ENCODE data around the gene KCNN3. TPM values are rescaled to one million over a fixed set of nuclear protein-coding genes. Genes with fewer than 3 reads are reported as not detected.

The KCNN3 gene
- total and polyA plus RNA-seq, 2 donors (not counting 1 experiment from before 2014, with no cell fraction given) = 0.17 to 0.82 TPM

DNA sequence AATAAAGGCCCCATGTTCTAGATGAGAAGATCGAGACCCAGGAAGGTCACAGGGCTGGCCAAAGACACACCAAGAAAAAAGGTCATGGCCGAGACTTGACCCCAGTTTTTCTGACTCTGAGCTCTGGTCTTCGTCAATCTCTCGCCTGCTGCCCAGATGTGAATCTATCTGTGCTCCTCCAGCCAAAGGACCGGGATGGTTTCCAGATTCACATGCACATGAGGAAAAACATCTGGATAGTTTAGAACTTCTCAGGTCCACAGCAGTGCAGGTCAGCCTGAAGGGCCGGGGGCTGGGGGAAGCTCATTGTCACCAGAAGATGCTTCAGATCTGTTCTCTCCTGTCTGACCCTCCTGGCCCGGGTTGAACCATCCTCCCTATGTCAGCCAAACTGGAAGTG is 49.0 kb downstream of the KCNN3 start:
- CTCF ChIA-PET = interaction anchor here (0.7 kb wide), 1 partner anchor 337 kb away, joined by 3 read pairs; no protein-coding TSS in a partner anchor
- POLR2A ChIA-PET = no interaction called here
- no peak for DNase-seq
- no peak for ATAC-seq (ENCODE audit: low read depth)
- H3K4me2 ChIP-seq (replicated peaks; ENCODE audit: low read depth, low read length, poor library complexity, severe bottlenecking) = no peak overlapping the region
- peaks cover 12% of the 10 kb centered on the region for H3K4me1 Mint-ChIP-seq
- H3K27ac ChIP-seq (ENCODE audit: low read length in 2 of 2) = no peak overlapping the region
- H4K20me1 ChIP-seq (ENCODE audit: control insufficient read depth, insufficient read depth, low read length, poor library complexity, severe bottlenecking) = no peaks in the 10 kb centered on the region
- H3K79me2 ChIP-seq (ENCODE audit: control insufficient read depth, insufficient read depth, low read length) = no peaks in the 10 kb centered on the region
- H3K4me3 ChIP-seq (ENCODE audit: control extremely low read depth in 1 of 5, extremely low read depth in 1 of 5, insufficient read depth in 1 of 5, low read depth in 2 of 5, low read length in 4 of 5) = no peak overlapping the region
- H3K36me3 ChIP-seq (replicated peaks in 1 of 2; ENCODE audit: control extremely low read depth in 1 of 2, control insufficient read depth in 1 of 2, extremely low read depth in 1 of 2, insufficient read depth in 2 of 2, low read length in 1 of 2) = no peaks in the 10 kb centered on the region
- H3K27me3 ChIP-seq (replicated peaks in 1 of 4; ENCODE audit: control extremely low read depth in 1 of 4, control insufficient read depth in 3 of 4, insufficient read depth in 4 of 4, low read length in 3 of 4) = no peaks in the 10 kb centered on the region
- H3K9me3 Mint-ChIP-seq (ENCODE audit: insufficient read depth) = no peaks in the 10 kb centered on the region
- TF ChIP-seq, protein P1, sequence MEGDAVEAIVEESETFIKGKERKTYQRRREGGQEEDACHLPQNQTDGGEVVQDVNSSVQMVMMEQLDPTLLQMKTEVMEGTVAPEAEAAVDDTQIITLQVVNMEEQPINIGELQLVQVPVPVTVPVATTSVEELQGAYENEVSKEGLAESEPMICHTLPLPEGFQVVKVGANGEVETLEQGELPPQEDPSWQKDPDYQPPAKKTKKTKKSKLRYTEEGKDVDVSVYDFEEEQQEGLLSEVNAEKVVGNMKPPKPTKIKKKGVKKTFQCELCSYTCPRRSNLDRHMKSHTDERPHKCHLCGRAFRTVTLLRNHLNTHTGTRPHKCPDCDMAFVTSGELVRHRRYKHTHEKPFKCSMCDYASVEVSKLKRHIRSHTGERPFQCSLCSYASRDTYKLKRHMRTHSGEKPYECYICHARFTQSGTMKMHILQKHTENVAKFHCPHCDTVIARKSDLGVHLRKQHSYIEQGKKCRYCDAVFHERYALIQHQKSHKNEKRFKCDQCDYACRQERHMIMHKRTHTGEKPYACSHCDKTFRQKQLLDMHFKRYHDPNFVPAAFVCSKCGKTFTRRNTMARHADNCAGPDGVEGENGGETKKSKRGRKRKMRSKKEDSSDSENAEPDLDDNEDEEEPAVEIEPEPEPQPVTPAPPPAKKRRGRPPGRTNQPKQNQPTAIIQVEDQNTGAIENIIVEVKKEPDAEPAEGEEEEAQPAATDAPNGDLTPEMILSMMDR (IDR thresholded peaks at IDR 0.05) = no peak
- TF ChIP-seq EZH2 (IDR thresholded peaks at IDR 0.05; ENCODE audit: borderline replicate concordance, insufficient read depth, low read depth, low read length, poor library complexity, severe bottlenecking) = no peak
- no peak overlapping the region for H2AFZ ChIP-seq (ENCODE audit: insufficient read depth, low read depth, low read length, poor library complexity, severe bottlenecking)
- H3K9ac ChIP-seq (ENCODE audit: low read length) = no peak overlapping the region
- H3K4me3 Mint-ChIP-seq = no peak overlapping the region
- H3K27ac Mint-ChIP-seq = no peak overlapping the region
- no peaks in the 10 kb centered on the region for H3K9me3 ChIP-seq (ENCODE audit: control extremely low read depth in 1 of 3, control insufficient read depth in 2 of 3, insufficient read depth in 1 of 3, low read length in 2 of 3)
- 99% methylated on average over 7 of the region's 7 CpGs for whole genome bisulfite sequencing (ENCODE audit: insufficient coverage)
- intact Hi-C loops (cut with micrococcal nuclease) = no loop called here
- peaks cover 7% of the 10 kb centered on the region for H3K27me3 Mint-ChIP-seq
- H3K4me1 ChIP-seq (ENCODE audit: control insufficient read depth in 2 of 2, insufficient read depth in 2 of 2, low read length in 2 of 2) = peaks cover 4 to 26% of the 10 kb centered on the region in 2 donors

DNA sequence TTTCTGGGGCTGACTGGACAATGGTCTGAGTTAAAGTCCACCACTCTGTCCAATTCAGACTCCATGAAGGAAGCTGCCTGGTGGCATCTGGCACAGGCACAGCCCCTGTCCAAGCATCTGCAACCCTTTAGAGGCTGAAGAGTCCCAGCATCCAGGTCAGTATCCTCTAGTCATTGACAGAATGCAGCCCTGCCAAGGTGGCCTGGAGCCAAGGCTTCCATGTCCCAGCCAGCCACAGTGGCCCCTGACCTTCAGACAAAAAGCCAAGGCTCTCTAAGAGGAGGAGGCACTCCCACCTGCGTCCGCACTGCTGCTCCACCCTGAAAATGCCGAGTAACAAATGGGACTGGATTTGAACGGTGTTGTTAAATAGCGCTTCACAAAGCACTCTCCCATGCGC is 49.4 kb downstream of the KCNN3 start:
- Histone ChIP-seq H3K9me3 (ENCODE audit: control extremely low read depth in 1 of 3, control insufficient read depth in 2 of 3, insufficient read depth in 1 of 3, low read length in 2 of 3) (no peaks in the 10 kb centered on the region), H4K20me1 (ENCODE audit: control insufficient read depth, insufficient read depth, low read length, poor library complexity, severe bottlenecking) (no peaks in the 10 kb centered on the region), H3K27ac (ENCODE audit: low read length in 2 of 2) (no peak overlapping the region), H3K4me1 (ENCODE audit: control insufficient read depth in 2 of 2, insufficient read depth in 2 of 2, low read length in 2 of 2) (peaks cover 4 to 26% of the 10 kb centered on the region in 2 donors), H3K79me2 (ENCODE audit: control insufficient read depth, insufficient read depth, low read length) (no peaks in the 10 kb centered on the region), H3K4me2 (replicated peaks; ENCODE audit: low read depth, low read length, poor library complexity, severe bottlenecking) (no peak overlapping the region), H2AFZ (ENCODE audit: insufficient read depth, low read depth, low read length, poor library complexity, severe bottlenecking) (no peak overlapping the region), H3K36me3 (replicated peaks in 1 of 2; ENCODE audit: control extremely low read depth in 1 of 2, control insufficient read depth in 1 of 2, extremely low read depth in 1 of 2, insufficient read depth in 2 of 2, low read length in 1 of 2) (no peaks in the 10 kb centered on the region), H3K9ac (ENCODE audit: low read length) (no peak overlapping the region), H3K27me3 (replicated peaks in 1 of 4; ENCODE audit: control extremely low read depth in 1 of 4, control insufficient read depth in 3 of 4, insufficient read depth in 4 of 4, low read length in 3 of 4) (no peaks in the 10 kb centered on the region), H3K4me3 (ENCODE audit: control extremely low read depth in 1 of 5, extremely low read depth in 1 of 5, insufficient read depth in 1 of 5, low read depth in 2 of 5, low read length in 4 of 5) (no peak overlapping the region)
- no peaks in the 10 kb centered on the region for H3K9me3 Mint-ChIP-seq (ENCODE audit: insufficient read depth)
- TF ChIP-seq EZH2 (IDR thresholded peaks at IDR 0.05; ENCODE audit: borderline replicate concordance, insufficient read depth, low read depth, low read length, poor library complexity, severe bottlenecking) = no peak
- TF ChIP-seq, protein P1 (IDR thresholded peaks at IDR 0.05) = no peak
- ATAC-seq (ENCODE audit: low read depth) (no peak), DNase-seq (no peak)
- ChIA-PET POLR2A (no interaction called here), CTCF (interaction anchor here (0.7 kb wide), 1 partner anchor 337 kb away, joined by 3 read pairs; no protein-coding TSS in a partner anchor)
- intact Hi-C loops (cut with micrococcal nuclease) = no loop called here
- H3K27me3 Mint-ChIP-seq = peaks cover 9% of the 10 kb centered on the region
- no peak overlapping the region for H3K27ac Mint-ChIP-seq
- H3K4me1 Mint-ChIP-seq = peaks cover 12% of the 10 kb centered on the region
- 97% methylated on average over 5 of the region's 6 CpGs for WGBS (ENCODE audit: insufficient coverage)
- no peak overlapping the region for H3K4me3 Mint-ChIP-seq

Data from B cell (primary cell).